HG02943 (cell line): Measurements from ENCODE around the gene SPDEF.

ENCODE experiments used
- ATAC-seq: cut with Tn5 transposase; IDR thresholded peaks from one replicate; pipeline ENCODE4 v1.9.1; 2021; ENCODE audit warnings: mild to moderate bottlenecking, low read depth, moderate library complexity; ENCODE audit not compliant: unreplicated experiment

SPDEF gene

DNA sequence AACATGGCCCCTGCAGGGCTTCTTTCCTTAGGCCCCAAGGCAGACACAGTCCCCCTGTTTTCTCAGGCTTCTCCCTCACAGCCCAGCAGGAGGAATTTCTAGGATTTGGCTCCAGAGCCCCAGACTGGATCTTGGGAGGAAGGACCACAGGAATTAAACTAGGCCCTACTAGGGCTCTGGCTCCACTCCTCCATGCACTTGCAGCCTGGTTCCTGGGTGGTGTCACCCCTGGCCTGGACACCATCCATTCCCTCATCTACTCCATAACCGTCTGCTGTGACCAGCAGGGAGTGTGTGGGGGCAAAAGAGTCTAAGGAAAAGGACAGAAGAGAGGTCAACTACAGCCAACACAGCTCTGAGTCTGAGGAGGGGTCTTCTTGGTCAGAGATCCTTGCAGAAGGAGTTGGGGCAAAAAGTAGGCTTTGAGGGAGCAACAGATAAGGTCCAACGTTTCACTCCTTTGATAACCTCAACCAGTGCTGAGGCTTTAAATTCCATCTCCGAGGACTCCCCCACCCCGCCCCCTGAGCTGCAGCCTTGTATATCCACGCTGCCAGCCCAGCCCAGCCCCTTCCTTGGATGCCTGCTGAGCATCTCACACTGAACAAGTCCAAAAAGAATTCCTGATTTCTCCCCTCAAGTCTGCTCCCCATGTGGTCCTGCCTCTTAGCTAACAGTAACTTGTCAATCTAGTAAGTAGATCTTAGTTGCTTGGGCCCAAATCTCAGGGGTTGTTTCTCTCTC, 27.9 kb upstream of the SPDEF start:
- no peak for ATAC-seq

DNA sequence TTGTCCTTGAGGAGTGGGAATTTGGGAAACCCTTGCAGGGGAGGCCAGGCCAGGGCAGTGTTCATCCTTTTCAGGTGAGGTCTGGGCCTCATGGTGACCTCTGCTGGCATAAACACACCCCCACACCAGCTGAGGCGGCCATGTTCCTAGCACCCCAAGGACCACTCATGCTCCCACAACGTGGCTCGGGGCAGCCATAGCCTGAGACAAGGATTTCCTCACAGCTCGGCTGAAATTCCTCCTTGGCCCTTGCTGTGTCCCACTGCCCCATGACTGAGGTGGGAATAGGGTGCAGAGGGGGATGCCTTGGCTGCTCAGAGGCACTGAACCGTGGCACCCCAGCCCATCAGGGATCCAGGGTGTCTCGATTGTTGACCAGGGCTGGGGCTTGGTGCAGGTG, 27.3 kb upstream of the SPDEF start:
- no peak for ATAC-seq

DNA sequence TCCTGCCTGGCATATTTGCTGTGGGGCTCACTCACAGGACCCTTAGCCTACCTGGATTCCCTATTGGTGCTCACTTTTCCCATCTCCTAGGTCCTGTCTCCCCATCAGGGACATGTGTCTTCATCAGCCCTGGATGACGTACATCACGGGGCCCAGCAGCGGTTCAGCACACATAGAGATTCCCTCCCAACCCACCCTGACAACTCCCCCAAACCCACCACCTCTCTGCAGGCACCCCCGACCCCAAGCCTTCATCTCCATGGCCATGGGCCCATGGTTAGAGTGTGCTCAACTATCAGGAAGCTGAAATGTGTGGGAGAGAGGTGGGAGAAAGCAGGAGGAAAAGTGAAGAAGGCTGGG, 25.4 kb upstream of the SPDEF start:
- no peak for ATAC-seq

DNA sequence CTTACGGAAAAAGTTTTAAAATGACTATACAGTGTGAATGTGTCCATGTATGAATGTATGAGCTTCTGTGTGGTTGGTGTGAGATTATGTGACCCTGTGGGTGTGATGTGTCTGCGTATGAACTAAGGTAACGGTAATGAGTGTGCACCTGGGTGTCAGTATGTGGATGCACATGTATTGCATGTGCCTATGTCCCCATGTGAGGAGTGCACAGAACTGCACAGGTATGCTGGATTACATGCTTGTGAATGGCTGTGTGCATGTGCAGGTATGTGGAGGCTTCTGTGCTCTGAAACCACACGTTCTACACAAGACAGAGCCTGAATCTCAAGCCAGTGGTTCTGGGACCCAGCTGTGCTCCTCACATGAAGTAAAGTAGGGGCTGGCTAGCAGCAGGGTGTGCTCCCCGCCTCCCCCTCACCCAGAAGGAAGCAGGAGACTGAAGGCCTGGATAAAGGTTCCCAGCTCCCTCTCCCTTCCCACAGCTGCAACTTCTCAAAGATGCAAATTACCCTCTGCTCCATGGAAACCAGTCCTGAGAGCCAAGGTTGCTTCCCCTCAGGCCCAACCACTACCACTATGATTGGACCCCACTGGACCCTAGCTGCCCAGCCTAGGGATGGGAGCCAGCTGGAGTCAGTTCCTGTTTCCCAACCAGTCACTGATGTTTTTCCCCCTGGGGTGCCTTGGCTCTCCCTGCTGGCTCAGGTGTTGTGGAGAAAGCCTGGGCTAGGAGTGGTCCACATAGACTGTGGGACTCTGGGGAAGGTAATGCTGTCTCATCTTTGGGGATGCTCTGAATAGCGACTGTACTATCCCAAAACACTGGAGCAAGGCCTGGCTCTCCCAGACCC, 24.8 kb upstream of the SPDEF start:
- no peak for ATAC-seq

DNA sequence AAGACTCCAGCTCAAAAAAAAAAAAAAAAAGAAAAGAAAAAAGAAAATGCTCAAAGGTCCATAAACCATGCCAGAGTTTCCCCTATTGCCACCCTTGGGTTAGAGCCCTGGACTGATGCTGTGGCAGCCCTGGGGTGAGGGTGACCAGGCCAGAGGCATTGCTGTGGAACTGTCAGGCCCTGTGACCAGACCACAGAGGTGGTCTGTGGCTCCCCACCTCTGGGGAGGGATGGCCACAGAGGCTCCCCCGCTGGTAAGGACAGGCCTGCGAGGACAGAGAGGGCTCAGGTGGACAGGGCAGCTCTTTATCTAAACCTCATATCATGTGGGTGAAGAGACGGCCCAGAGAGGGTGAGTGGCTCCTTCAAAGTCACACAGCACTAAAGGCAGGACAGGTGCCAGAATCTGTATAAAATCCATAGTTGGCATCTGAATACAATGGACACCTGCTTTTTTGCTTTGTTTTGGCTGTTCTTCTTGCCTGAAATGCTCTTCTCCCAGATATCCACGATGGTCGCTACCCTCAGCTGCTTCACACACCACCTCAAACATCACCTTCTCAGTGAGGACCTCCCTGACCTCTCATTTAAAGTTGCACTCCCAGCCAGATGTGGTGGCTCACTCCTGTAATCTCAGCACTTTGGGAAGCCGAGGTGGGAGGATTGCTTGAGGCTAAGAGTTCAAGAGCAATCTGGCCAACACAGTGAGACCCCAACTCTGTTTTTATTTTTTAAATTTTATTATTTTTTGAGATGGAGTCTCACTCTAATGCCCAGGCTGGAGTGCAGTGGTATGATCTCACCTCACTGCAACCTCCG, 22.5 kb upstream of the SPDEF start:
- no peak for ATAC-seq

DNA sequence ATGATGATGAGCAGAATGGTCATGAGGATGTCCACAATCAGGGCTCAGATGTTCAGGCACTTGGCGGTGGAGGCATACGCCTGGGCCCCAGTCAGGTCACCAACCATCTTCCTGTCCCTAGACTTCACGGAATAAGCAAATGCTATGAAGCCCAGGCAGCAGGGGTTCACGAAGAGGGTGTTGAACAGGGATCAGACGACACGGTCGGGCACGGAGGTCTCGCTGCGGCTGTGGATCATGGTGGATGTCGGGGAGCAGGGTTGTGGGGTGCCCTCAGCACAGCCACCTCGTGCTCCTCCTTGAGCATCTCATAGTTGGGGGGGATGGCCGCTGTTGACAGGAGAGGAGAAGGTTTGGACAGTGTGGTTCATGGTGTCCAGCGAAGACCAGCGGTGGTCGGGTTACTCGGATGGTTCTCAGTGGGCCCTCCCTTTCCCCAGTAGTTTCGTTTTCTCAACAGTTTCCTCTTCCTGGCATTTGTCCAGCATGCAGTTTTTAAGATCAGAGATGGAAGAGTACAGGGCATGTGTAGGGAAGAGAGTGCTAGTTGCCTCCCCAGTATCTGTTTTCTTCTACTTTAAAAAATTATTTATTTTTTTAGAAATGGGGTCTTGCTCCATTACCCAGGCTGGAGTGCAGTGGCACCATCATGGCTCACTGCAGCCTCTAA, 20.3 kb upstream of the SPDEF start:
- no peak for ATAC-seq

DNA sequence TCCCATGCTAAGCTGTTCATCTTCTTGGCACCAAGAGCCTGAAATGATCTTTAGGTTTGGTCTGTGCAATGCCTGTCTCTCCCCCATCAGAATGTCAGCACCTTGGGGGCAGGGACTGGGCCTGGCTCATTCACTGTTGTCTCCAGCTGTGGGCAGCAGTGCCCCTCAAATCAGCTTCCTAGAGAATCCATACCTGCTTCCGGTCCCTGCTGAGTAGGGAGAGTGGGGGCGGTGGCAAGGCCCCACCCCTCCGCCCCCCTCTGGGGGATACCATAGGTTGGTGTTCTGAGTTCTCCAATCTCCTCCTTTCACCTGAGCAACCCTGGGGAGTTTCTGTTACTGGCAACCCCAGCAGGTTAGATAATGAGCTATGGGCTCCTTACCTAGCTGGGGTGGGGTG, 19.2 kb upstream of the SPDEF start:
- ATAC-seq: no peak

DNA sequence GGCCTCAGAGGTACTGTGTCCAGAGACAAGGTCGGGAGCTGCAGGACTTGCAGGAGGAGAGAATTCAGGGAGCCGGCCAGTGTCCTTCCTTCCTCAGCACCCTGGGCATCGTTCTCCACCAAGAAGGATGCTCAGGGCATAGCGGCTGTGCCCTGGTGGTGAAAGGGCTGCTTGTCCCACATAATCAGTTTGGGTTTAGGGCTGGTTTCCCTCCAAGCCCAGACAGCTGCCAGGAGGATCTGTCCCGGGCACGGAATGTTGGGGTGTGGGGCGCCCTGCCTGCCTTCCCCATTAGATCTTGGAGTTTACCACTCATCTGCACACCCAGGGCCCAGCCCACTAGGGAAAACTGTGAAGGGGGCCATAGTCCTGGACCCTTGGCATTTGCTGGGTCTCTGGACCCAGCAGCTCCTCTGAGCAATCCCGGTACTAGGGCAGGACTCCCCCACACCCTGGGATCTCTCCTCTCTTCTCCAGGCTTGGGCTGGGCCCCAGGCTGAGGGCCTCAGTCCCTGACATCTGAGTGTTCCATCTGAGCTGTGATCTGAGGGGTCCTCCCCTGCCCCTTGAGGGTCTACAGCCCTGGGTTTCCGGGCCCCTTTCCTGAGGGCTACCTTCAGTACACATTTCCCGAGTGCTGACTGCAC, 18.6 kb upstream of the SPDEF start:
- ATAC-seq: no peak

DNA sequence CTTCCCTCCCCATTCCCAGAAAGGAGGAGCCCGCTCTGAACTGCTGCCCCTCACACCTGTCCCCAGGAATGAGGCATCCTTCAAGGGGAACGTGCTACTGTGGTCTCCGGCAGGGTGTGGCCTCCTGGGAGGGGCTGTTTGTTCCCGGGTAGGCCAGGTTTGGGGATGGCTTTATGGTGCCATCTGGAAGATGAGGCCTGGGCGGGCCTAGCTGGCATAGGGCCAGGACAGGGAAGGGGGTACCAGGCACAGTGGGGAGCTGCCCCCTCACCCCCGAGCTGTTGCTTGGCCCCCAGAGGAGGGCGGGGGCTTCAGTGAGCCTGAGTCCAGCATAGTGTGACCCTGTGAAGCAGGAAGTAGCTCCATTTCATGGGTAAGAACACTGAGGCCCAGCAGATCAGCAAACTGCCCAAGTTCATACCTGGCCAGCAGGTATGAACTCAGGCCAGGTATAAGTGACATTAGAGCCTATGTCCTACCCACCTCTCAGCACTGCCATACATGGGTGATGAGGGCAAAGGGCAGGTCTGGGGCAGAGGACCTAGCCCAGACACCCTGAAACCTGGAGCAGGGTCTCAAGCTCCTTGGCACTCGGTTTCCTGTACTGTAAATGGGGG, 17.5 kb upstream of the SPDEF start:
- ATAC-seq: no peak

DNA sequence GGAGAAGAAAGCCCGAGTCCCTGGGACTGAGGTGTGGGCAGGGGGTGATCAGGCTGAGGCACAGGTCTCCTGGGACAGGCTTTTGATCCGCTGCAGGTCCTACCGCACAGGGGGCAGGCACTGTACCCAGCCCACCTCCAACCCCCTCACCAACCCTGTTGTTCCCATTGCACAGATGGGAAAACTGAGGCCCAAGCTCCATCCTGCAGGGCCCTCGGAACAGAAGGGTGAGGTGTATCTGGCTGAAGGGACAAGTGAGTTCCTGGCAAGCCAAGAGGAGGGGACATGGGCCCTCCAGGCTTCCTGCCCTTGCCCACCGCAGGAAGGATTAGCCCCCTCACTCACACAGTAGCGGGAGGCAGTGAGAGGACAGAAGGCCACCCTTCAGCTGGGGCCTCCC, 16.5 kb upstream of the SPDEF start:
- ATAC-seq: no peak

DNA sequence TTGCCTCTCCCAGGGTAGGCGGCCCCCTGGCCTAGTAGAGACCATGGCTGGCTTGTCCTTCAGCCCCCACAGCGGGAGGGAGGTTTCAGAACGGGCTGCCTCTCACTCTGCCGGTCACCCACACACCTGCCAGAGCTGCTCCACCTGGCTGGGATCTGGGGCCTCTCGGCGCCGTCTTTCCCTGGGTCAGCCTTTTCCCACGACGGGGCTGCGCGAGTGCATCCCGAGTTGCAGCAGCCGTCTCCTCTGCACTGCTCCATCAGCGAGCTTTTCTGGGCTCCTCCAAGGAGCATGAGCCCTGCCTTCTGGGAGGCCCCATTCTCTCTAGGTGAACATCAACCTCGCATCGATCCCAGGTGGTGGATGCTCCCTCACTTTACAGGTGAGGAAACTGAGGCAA, 15.9 kb upstream of the SPDEF start:
- no peak for ATAC-seq

DNA sequence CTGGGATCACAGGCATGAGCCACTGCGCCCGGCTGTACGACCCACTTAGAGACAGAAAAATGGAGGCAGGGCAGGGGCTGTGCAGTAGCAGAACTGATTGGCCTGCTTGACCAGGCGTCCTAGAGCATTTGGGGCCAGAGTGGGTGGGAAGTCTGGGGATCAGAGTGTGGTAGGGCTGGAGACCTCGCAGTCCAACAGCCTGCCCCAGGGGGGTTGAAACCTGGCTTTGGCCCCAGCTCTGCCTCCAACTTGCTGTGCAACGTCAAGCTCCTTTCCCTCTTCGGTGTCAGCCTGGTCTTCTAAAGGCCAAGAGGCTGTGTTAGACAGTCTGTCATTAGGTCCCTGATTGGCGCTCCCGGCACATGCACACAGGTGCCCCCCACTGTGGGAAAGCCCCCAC, 15.3 kb upstream of the SPDEF start:
- no peak for ATAC-seq

DNA sequence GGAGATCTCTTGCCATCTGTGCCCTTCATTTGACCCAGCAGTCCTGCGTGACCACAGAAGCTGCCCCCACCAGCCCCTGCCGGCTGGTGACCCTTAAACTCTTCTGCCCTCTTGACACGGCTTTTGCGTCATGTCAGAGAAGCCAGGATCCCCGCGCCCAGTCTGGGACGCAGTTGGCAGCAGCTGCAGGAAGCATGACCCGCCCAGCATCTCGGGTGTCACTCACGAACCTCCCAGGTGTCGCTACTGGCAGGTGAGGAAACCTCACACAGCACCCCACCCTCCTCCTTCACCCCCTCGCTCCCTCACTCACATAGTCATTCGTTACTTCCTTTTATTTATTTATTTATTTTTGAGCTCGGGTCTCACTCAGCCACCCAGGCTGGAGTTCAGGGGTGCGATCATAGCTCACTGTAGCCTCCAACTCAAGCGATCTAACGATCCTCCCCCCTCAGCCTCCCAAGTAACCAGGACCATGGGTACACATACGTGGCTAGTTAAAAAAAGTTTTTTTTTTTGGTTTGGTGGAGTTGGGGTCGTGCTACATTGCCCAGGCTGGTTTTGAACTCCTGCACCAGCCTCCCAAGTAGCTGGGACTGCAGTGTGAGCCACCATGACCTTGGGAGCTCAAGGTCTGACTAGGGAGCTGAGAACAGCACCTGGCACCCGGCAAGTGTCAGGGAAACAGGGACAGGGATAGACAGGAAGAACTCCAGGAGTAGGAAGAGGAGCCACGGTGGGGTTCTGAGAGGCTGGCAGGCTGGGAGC, 14.1 kb upstream of the SPDEF start:
- ATAC-seq: no peak

DNA sequence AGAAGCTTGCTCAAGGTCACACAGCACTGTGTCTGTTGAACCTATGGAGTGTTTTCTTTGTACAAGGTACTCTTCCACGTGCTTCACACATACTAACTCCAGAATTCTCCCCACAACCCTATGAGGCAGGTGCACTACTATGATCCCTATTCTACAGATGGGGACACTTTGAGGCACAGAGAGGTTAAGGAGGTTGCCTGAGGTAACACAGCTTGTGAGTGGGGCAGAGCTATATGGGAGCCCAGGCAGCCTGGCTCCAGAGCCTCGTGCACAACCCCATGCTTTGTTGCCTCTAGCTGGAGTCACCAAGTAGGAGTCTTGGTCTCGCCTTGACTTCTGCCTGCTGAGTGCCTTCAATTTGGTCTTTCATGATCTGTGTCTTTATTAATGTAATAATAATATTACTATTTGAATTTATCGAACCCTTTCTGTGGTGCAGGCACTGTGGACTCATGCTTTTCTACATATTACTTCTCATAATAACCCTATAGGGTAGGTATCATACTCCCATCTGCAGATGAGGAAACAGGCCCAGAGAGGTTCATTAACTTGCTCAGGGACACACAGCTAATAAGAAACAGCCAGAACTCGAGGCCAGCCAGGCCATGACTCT, 13.3 kb upstream of the SPDEF start:
- ATAC-seq: no peak

DNA sequence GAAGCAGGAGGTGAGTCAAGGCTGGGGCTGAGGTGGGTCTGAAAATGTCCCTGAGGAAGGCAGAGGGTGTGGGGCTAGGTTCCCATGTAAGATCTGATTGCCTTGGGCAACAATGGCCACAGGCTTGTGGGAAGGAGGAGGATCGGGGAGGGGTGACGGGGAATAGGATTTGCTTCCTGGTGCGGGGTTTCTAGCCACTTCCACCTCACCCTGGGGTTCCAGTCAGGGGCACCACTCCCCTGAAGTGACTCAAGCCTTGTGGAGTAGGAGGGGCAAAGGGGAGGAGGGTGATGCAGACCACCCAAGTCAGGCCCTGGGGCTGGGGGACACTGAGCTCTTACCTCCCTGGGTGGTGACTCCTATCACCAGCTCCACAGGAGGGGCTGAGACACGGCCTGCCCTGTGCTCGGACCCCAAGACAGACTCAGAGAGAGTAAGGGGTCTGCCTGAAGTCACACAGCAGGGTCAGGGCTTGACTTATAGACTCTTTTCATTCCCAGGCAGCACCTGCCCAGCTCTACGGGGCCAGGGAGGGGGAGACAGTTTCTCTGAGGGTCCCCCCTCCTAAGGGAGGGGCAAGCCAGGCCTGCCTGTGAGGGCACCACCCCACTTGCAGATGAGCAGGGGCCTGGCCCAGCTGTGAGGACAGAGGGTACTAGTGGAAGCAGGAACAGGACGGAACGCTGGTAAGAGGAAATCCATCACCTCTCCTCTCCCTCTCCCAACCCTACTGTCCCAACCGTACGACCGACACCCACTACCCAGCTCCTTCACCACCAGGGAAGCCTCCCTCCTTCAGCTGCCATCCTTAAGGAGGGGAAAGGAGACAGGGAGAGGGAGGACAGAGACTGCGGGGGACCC, 12.4 kb upstream of the SPDEF start:
- ATAC-seq: no peak

DNA sequence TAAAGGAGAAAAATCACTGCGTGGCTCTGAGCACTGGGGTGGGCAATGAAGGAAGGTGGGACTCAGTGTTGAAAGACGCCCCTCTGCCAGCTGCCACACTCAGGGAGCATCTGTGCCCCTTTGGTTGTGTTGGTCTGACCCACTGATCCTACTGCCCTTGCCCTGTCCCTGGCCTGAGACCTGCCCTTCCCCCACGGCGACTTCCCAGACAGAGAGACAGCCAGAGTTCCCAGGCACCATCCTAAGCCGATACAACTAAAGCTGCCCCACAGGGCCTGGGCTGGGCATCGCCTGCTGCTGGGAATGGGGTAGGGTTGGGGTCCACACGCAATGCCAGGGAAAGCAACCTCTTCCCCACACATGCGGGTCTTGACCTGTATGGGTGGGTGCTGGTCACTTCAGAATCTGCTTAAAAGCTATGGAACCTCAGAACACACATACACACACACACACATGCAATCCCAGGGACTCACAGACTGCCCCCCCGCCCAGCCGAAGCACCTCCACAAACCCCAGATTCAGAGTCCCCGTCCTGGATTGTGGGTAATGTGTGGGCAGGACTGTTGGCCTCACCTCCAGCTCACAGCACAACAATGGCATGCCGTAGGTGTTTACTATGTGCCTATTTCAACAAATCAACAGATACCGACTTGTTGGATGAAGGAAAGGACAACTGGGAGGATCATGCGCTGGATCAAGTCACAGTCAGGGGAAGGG, 10.9 kb upstream of the SPDEF start:
- no peak for ATAC-seq

DNA sequence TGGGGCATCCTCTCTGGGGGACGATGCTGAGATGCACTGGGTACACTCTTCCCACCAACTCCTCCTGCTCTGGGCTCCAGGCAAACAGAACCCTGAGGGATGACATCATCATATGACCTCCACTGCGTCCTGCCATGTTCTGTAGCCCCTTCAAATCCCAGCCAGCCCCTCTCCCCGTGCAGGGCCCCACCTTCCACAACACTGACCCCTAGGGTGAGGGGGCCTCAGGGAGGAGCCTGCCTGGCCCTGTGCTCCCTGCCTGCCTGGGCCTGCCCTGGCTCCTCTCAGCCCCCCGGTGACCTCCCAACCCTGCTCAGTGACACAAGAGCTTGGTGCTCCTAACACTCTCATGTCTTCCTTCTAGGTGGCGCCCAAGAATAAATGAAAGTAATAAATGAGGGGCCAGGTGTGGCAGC, 9.6 kb upstream of the SPDEF start:
- no peak for ATAC-seq
